Measurements from ENCODE around the gene LRRC23. TPM values are rescaled to one million over a fixed set of nuclear protein-coding genes. Genes with fewer than 3 reads are reported as not detected.

Gene LRRC23
- total and polyA plus RNA-seq, 9 of the 15 experiments (the other 6 are each of a cell fraction or from before 2014, with no cell fraction given): 2.2 to 7.0 (median 3.0) TPM

DNA sequence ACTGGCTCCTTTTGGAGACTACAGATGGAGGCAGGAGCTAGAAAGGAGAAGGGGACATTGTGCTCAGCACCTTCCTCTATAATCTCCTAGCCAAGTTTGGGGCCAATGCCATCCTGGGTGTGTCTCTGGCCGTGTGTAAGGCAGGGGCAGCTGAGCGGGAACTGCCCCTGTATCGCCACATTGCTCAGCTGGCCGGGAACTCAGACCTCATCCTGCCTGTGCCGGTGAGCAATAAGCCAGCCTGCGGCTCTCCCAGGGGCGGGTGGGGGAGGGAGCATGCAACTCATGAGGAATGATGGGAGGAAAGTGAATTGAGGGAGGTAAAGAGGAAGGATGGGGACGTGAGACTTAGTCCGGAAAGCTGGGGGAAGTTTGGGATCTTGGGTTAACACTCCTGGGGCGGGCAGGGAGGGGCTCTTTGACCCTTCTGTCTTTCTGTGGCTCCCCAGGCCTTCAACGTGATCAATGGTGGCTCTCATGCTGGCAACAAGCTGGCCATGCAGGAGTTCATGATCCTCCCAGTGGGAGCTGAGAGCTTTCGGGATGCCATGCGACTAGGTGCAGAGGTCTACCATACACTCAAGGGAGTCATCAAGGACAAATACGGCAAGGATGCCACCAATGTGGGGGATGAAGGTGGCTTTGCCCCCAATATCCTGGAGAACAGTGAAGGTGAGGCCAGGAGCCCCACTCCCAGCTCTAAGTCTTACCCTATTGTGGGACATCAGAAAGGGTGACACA, 13.0 kb downstream of the LRRC23 start:
- FAIRE-seq (no peak), ATAC-seq (no peak), DNase-seq (ENCODE audit: extremely low read depth in 1 of 4, low spot score in 3 of 4) (no peak)
- ChIA-PET CTCF (ENCODE audit: low intra/inter-chr PET ratio) (no interaction called here), POLR2A (no interaction called here)
- H2AFZ ChIP-seq (ENCODE audit: low read depth, low read length): no peak overlapping the region
- 78% methylated on average over 8 of the region's 14 CpGs for WGBS (ENCODE audit: insufficient coverage, low coverage, missing lambda C conversion rate)
- H3K27me3 ChIP-seq (ENCODE audit: control insufficient read depth in 2 of 2, insufficient read depth in 2 of 2, low read length in 2 of 2): no peaks in the 10 kb centered on the region
- in situ Hi-C loops (cut with MboI) (no loop called here), intact Hi-C loops (cut with micrococcal nuclease) (no loop called here)
- peaks cover 21% of the 10 kb centered on the region; the same call in 2 of the 3 replicates for H3K36me3 ChIP-seq (ENCODE audit: control insufficient read depth, insufficient read depth, low read length)
- H3K9me1 ChIP-seq (ENCODE audit: control insufficient read depth, insufficient read depth, low read length): peaks cover 6% of the 10 kb centered on the region
- H4K20me1 ChIP-seq (replicated peaks; ENCODE audit: control insufficient read depth, insufficient read depth, low read length): no peaks in the 10 kb centered on the region
- no peak overlapping the region for H3K4me3 ChIP-seq
- no peak overlapping the region for H3K4me2 ChIP-seq (ENCODE audit: insufficient read depth, low read length)
- peak overlapping the region in 1 of 2 experiments; percentile 87; a peak in 1 of 4 replicates for H3K9ac ChIP-seq (ENCODE audit: insufficient read depth in 1 of 2, low read depth in 2 of 2, low read length in 2 of 2)
- TF ChIP-seq POU5F1 (IDR thresholded peaks at IDR 0.05; ENCODE audit: borderline replicate concordance, low read depth, low read length, partially characterized antibody): no peak
- no peak for TF ChIP-seq ZNF232 (CRISPR knock-in tag; IDR thresholded peaks at IDR 0.05)
- TF ChIP-seq SRSF7 (optimal IDR thresholded peaks at IDR 0.05; ENCODE audit: low read depth, low read length): no peak
- no peak for TF ChIP-seq KDM1A (IDR thresholded peaks at IDR 0.05)
- no peak for TF ChIP-seq MTA3 (IDR thresholded peaks at IDR 0.05; ENCODE audit: borderline replicate concordance)
- TF ChIP-seq, protein P1, sequence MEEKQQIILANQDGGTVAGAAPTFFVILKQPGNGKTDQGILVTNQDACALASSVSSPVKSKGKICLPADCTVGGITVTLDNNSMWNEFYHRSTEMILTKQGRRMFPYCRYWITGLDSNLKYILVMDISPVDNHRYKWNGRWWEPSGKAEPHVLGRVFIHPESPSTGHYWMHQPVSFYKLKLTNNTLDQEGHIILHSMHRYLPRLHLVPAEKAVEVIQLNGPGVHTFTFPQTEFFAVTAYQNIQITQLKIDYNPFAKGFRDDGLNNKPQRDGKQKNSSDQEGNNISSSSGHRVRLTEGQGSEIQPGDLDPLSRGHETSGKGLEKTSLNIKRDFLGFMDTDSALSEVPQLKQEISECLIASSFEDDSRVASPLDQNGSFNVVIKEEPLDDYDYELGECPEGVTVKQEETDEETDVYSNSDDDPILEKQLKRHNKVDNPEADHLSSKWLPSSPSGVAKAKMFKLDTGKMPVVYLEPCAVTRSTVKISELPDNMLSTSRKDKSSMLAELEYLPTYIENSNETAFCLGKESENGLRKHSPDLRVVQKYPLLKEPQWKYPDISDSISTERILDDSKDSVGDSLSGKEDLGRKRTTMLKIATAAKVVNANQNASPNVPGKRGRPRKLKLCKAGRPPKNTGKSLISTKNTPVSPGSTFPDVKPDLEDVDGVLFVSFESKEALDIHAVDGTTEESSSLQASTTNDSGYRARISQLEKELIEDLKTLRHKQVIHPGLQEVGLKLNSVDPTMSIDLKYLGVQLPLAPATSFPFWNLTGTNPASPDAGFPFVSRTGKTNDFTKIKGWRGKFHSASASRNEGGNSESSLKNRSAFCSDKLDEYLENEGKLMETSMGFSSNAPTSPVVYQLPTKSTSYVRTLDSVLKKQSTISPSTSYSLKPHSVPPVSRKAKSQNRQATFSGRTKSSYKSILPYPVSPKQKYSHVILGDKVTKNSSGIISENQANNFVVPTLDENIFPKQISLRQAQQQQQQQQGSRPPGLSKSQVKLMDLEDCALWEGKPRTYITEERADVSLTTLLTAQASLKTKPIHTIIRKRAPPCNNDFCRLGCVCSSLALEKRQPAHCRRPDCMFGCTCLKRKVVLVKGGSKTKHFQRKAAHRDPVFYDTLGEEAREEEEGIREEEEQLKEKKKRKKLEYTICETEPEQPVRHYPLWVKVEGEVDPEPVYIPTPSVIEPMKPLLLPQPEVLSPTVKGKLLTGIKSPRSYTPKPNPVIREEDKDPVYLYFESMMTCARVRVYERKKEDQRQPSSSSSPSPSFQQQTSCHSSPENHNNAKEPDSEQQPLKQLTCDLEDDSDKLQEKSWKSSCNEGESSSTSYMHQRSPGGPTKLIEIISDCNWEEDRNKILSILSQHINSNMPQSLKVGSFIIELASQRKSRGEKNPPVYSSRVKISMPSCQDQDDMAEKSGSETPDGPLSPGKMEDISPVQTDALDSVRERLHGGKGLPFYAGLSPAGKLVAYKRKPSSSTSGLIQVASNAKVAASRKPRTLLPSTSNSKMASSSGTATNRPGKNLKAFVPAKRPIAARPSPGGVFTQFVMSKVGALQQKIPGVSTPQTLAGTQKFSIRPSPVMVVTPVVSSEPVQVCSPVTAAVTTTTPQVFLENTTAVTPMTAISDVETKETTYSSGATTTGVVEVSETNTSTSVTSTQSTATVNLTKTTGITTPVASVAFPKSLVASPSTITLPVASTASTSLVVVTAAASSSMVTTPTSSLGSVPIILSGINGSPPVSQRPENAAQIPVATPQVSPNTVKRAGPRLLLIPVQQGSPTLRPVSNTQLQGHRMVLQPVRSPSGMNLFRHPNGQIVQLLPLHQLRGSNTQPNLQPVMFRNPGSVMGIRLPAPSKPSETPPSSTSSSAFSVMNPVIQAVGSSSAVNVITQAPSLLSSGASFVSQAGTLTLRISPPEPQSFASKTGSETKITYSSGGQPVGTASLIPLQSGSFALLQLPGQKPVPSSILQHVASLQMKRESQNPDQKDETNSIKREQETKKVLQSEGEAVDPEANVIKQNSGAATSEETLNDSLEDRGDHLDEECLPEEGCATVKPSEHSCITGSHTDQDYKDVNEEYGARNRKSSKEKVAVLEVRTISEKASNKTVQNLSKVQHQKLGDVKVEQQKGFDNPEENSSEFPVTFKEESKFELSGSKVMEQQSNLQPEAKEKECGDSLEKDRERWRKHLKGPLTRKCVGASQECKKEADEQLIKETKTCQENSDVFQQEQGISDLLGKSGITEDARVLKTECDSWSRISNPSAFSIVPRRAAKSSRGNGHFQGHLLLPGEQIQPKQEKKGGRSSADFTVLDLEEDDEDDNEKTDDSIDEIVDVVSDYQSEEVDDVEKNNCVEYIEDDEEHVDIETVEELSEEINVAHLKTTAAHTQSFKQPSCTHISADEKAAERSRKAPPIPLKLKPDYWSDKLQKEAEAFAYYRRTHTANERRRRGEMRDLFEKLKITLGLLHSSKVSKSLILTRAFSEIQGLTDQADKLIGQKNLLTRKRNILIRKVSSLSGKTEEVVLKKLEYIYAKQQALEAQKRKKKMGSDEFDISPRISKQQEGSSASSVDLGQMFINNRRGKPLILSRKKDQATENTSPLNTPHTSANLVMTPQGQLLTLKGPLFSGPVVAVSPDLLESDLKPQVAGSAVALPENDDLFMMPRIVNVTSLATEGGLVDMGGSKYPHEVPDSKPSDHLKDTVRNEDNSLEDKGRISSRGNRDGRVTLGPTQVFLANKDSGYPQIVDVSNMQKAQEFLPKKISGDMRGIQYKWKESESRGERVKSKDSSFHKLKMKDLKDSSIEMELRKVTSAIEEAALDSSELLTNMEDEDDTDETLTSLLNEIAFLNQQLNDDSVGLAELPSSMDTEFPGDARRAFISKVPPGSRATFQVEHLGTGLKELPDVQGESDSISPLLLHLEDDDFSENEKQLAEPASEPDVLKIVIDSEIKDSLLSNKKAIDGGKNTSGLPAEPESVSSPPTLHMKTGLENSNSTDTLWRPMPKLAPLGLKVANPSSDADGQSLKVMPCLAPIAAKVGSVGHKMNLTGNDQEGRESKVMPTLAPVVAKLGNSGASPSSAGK (IDR thresholded peaks at IDR 0.05): no peak
- TF ChIP-seq OTX1 (CRISPR knock-in tag; IDR thresholded peaks at IDR 0.05): no peak
- no peak for TF ChIP-seq RAD21 (CRISPR knock-in tag; conservative IDR thresholded peaks at IDR 0.05 in 1 of 2, IDR thresholded peaks at IDR 0.05 in 1 of 2)
- no peak for TF ChIP-seq XRCC3 (IDR thresholded peaks at IDR 0.05)
- TF ChIP-seq SMARCE1 (IDR thresholded peaks at IDR 0.05): no peak
- TF ChIP-seq MYC (IDR thresholded peaks at IDR 0.05; ENCODE audit: low read depth, low read length): no peak
- TF ChIP-seq MYC (CRISPR knock-in tag; IDR thresholded peaks at IDR 0.05; ENCODE audit: borderline replicate concordance, low read depth): no peak
- no peak overlapping the region for H3K27ac ChIP-seq (ENCODE audit: extremely low read depth, low read depth, low read length)
- BruUV-seq (replicated peaks): no TSS peak
- H3K9me3 ChIP-seq (replicated peaks; ENCODE audit: control insufficient read depth, insufficient read depth, low read depth, low read length): no peaks in the 10 kb centered on the region
- H3K4me1 ChIP-seq (replicated peaks in 1 of 2; ENCODE audit: control insufficient read depth in 2 of 2, insufficient read depth in 2 of 2, low read length in 2 of 2): peaks cover 12 to 37% of the 10 kb centered on the region in 2 experiments; a peak in 4 of 5 replicates
- H3K79me2 ChIP-seq (ENCODE audit: control insufficient read depth, insufficient read depth, low read length): peaks cover 19% of the 10 kb centered on the region
